Gastroesophageal sphincter (tissue), 4 donors: Measurements from ENCODE around the gene MFSD6. TPM values are rescaled to one million over a fixed set of nuclear protein-coding genes. Genes with fewer than 3 reads are reported as not detected.

Experiments used
- ATAC-seq: fragments of 150-250 bp; one replicate; pipeline ENCODE4 v1.9.1; 2016; ENCODE audit warnings: mild to moderate bottlenecking, moderate library complexity
- H3K27ac ChIP-seq, 4 donors: fragments of 200-600 bp; sonication (generic) in 3 of 4; 1 replicate in 3 of 4; 2 replicates in 1 of 4; pipeline ENCODE4 v1.5.1; 2016 to 2019
- H3K27me3 ChIP-seq: fragments of 200-600 bp; sonication (generic); one replicate; pipeline ENCODE4 v1.5.1; 2019
- H3K36me3 ChIP-seq, 2 donors: fragments of 200-600 bp; sonication (generic); one replicate each; pipeline ENCODE4 v1.5.1; 2019; ENCODE audit warnings: control low read depth in 1 of 2
- H3K4me1 ChIP-seq, 3 donors: fragments of 200-600 bp; sonication (generic); 1 replicate in 2 of 3; 2 replicates in 1 of 3; pipeline ENCODE4 v1.5.1; 2016 to 2019; ENCODE audit warnings: control low read depth in 2 of 3
- H3K4me3 ChIP-seq, 2 donors: fragments of 200-600 bp; sonication (generic); one replicate each; pipeline ENCODE4 v1.5.1; 2019; ENCODE audit warnings: mild to moderate bottlenecking in 1 of 2, moderate library complexity in 1 of 2
- H3K9me3 ChIP-seq, 3 donors: fragments of 200-600 bp; sonication (generic); one replicate each; pipeline ENCODE4 v1.5.1; 2017 to 2019; ENCODE audit warnings: control low read depth in 2 of 3
- CTCF ChIP-seq, 4 experiments: fragments of 200-600 bp in 2 of 4; fragments of 450-650 bp in 2 of 4; sonication (generic) in 1 of 4; IDR thresholded peaks; one replicate each; pipeline ENCODE4 v1.5.1; 2017 to 2019; ENCODE audit warnings: antibody characterized with exemption in 4 of 4, mild to moderate bottlenecking in 2 of 4, moderate library complexity in 2 of 4
- EP300 ChIP-seq: sonication (generic); formaldehyde crosslinking; IDR thresholded peaks from one replicate; pipeline ENCODE4 v1.6.1; 2017; ENCODE audit warnings: antibody characterized with exemption, mild to moderate bottlenecking
- POLR2A ChIP-seq, 2 donors: fragments of 450-650 bp; IDR thresholded peaks; one replicate each; pipeline ENCODE4 v1.6.1; 2017; ENCODE audit warnings: antibody characterized with exemption in 2 of 2, mild to moderate bottlenecking in 2 of 2, moderate library complexity in 1 of 2
- POLR2AphosphoS5 ChIP-seq: sonication (generic); formaldehyde crosslinking; IDR thresholded peaks from one replicate; pipeline ENCODE4 v1.6.1; 2017; ENCODE audit warnings: antibody characterized with exemption
- WGBS, 2 donors: methylation state at CpG; one replicate each; pipeline ENCODE4 v1.1.5; 2018; ENCODE audit warnings: low coverage in 1 of 2; 5-methylcytosine and 5-hydroxymethylcytosine counted together
- total RNA-seq, 4 donors: library from RNA; depleted of rRNA; stranded (reverse); fragments of >200 nt; gene quantifications; one replicate each; pipeline ENCODE4 v1.1.0, GENCODE V29; 2016

MFSD6 gene
- total RNA-seq, 4 donors from 2014 or later: 80.2 to 176 (median 143) TPM

GRCh38 chr2:190362894-190363293, 45.3 kb upstream of the MFSD6 start:
- H3K9me3 ChIP-seq: no peaks in the 10 kb centered on the region
- peaks cover 9 to 46% (median 16%) of the 10 kb centered on the region in 3 donors for H3K4me1 ChIP-seq
- TF ChIP-seq POLR2A (IDR thresholded peaks at IDR 0.05) (no peak), EP300 (no peak), CTCF (IDR thresholded peaks at IDR 0.05) (no peak)
- 100% methylated on average over 1 of the region's 1 CpG for WGBS, 2 donors
- H3K4me3 ChIP-seq: no peak overlapping the region
- no peak for ATAC-seq
- H3K27me3 ChIP-seq: no peaks in the 10 kb centered on the region
- H3K36me3 ChIP-seq: peaks cover 0 to 54% of the 10 kb centered on the region in 2 donors
- no peak overlapping the region for H3K27ac ChIP-seq

- peaks cover 0 to 19% (median 0%) of the 10 kb centered on the region in 3 donors for H3K4me1 ChIP-seq
- no peaks in the 10 kb centered on the region for H3K27me3 ChIP-seq
- H3K9me3 ChIP-seq: no peaks in the 10 kb centered on the region
- H3K36me3 ChIP-seq: peaks cover 0 to 82% of the 10 kb centered on the region in 2 donors
- ATAC-seq: no peak
- H3K4me3 ChIP-seq: no peak overlapping the region
- TF ChIP-seq POLR2AphosphoS5: no peak
- no peak overlapping the region for H3K27ac ChIP-seq
- 84% methylated on average over 8 to 19 of the region's 19 CpGs for WGBS, 2 donors
Measured at GRCh38 chr2:190365499-190366204, 42.5 kb upstream of the MFSD6 start.

GRCh38 chr2:190366248-190366753, 41.9 kb upstream of the MFSD6 start:
- ATAC-seq: no peak
- TF ChIP-seq EP300: no peak
- TF ChIP-seq CTCF (IDR thresholded peaks at IDR 0.05): no peak
- TF ChIP-seq POLR2AphosphoS5: no peak
- TF ChIP-seq POLR2A (IDR thresholded peaks at IDR 0.05): no peak

GRCh38 chr2:190367091-190367490, 41.1 kb upstream of the MFSD6 start:
- no peak overlapping the region for H3K4me3 ChIP-seq
- WGBS, 2 donors: 76 to 84% methylated on average over 4 of the region's 4 CpGs
- H3K9me3 ChIP-seq: no peaks in the 10 kb centered on the region
- no peak for ATAC-seq
- TF ChIP-seq POLR2A (IDR thresholded peaks at IDR 0.05) (no peak), POLR2AphosphoS5 (no peak), EP300 (no peak), CTCF (IDR thresholded peaks at IDR 0.05) (no peak)
- H3K36me3 ChIP-seq: peaks cover 0 to 90% of the 10 kb centered on the region in 2 donors
- peaks cover 0 to 13% (median 0%) of the 10 kb centered on the region in 3 donors for H3K4me1 ChIP-seq
- H3K27me3 ChIP-seq: no peaks in the 10 kb centered on the region
- H3K27ac ChIP-seq: no peak overlapping the region

More at GRCh38 chr2:190366248-190366753, 41.9 kb upstream of the MFSD6 start:
- Histone ChIP-seq H3K9me3 (no peaks in the 10 kb centered on the region), H3K4me3 (no peak overlapping the region), H3K4me1 (peaks cover 0 to 13% (median 0%) of the 10 kb centered on the region in 3 donors), H3K27ac (no peak overlapping the region), H3K36me3 (peaks cover 0 to 88% of the 10 kb centered on the region in 2 donors), H3K27me3 (no peaks in the 10 kb centered on the region)
- 87 to 88% methylated on average over 11 of the region's 11 CpGs for WGBS, 2 donors

GRCh38 chr2:190369635-190370034, 38.5 kb upstream of the MFSD6 start:
- 91 to 100% methylated on average over 1 to 2 of the region's 2 CpGs for WGBS, 2 donors
- Histone ChIP-seq H3K36me3 (peaks cover 0 to 68% of the 10 kb centered on the region in 2 donors), H3K27me3 (no peaks in the 10 kb centered on the region), H3K4me3 (no peak overlapping the region), H3K27ac (no peak overlapping the region), H3K4me1 (peaks cover 0 to 17% (median 0%) of the 10 kb centered on the region in 3 donors), H3K9me3 (no peaks in the 10 kb centered on the region)
- TF ChIP-seq CTCF (IDR thresholded peaks at IDR 0.05) (no peak), POLR2AphosphoS5 (no peak), EP300 (no peak), POLR2A (IDR thresholded peaks at IDR 0.05) (no peak)
- ATAC-seq: no peak
